GM10248 (cell line): ENCODE results near the gene PRDM16.

ENCODE experiments used
- CTCF ChIA-PET: fragments of 300-600 bp; sonication (Branson Sonifier 250); formaldehyde crosslinking; extraction: SDS; loops from one replicate; lab custom pipeline; 2021; ENCODE audit warnings: antibody characterized with exemption; lab: Yijun Ruan, JAX
- POLR2A ChIA-PET: fragments of 350-650 bp; sonication (Branson Sonifier 250); formaldehyde crosslinking; extraction: SDS; loops from one replicate; lab custom pipeline; 2020; ENCODE audit warnings: antibody characterized with exemption; lab: Yijun Ruan, JAX
- DNase-seq: peaks from one replicate; pipeline ENCODE4 v3.0.0; 2012; ENCODE audit errors: extremely low spot score
- CTCF ChIP-seq: IDR thresholded peaks from 2 replicates; pipeline ENCODE4 v1.5.1; 2012; ENCODE audit warnings: mild to moderate bottlenecking, low read depth; ENCODE audit errors: extremely low read depth, missing control alignments, control extremely low read depth

Gene PRDM16

DNA sequence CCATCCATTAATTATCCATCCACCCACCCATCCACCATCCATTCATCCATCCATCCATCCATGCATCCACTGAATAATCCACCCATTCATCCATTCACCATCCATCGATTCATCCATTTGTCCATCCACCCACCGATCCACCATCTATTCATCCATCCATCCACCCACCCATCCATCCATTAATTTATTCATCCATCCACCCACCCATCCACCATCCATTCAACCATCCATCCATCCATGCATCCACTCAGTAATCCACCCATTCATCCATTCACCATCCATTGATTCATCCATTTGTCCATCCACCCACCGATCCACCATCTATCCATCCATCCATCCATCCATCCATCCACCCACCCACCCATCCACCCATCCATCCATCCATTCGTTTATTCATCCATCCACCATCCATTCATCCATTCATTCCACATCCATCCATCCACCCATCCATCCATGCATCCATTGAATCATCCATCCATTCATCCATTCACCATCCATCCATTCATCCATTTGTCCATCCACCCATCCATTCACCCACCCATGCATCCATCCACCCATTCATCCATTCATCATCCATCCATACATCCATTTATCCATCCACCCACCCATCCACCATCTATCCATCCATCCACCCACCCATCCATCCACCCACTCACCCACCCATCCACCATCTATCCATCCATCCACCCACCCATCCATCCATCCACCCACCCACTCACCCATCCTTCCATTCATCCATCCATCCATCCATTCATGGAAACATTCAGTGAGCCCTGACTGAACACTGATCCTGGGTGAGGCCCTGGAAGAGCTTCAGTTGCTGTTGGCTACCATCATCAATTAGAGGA, 302.1 kb downstream of the PRDM16 start:
- POLR2A ChIA-PET = no interaction called here
- no peak for TF ChIP-seq CTCF

GRCh38 chr1:3372317-3372716, 303.3 kb downstream of the PRDM16 start:
- ChIA-PET CTCF (interaction anchor here (0.7 kb wide), 1 partner anchor 25 kb away, joined by 3 read pairs; no protein-coding TSS in a partner anchor), POLR2A (no interaction called here)
- DNase-seq = no peak
- TF ChIP-seq CTCF = no peak

More for the DNA sequence above, 302.1 kb downstream of the PRDM16 start:
- CTCF ChIA-PET = no interaction called here
- no peak for DNase-seq

DNA sequence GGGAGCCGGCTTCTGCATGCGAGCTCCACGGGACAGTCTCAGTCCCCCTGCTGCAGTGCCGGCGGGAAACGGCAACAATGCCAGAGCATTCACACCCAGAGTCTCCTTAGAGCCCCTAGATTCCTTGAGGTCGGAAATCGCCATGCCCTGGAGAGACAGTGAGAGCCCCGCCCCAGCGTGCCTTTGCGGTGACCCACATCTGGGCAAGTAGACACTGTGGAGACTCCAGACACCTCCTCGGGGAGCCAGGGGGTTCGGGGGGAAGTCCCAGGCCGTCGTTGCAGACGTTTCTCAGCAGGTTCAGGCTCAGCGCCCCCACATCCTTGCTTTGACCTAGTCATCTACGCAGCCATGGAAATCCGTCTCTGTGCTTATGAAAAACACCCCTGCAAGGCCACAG, 304.2 kb downstream of the PRDM16 start:
- POLR2A ChIA-PET = no interaction called here
- no peak for DNase-seq
- TF ChIP-seq CTCF = no peak
- CTCF ChIA-PET = no interaction called here

DNA sequence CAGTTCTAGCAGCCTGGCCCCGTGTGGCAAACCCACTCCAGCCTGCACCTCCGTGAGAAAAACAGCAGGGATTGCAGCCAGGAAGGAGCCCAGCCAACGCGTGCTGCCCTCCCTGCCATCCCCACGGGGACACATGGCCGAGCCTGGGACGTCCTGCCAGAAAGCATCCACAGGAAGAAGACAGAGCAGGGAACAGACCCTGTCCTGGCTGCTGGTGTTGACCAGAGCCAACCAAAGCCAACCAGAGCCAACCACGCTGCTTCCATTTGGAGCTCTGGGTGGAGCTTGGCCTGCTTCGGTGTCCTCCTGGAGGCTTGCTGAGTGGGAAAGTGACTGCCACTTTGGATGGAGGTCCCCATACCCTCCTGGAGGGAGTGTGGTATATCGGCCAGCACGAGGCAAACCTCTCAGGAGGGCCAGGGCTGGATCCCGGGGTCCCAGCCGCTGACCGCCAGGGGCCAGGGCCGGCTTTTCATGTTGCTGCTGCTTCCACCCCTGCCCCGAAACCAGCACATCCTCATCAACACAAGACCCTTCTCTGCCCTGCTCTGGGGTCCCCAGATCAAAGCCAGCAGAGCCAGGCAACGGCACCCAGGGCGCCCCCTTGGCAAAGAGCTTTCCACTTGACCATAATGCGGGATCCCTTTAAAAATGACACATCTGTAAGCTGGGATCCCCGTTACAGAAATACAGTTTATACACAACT, 304.9 kb downstream of the PRDM16 start:
- ChIA-PET CTCF (no interaction called here), POLR2A (no interaction called here)
- TF ChIP-seq CTCF = no peak
- no peak for DNase-seq

DNA sequence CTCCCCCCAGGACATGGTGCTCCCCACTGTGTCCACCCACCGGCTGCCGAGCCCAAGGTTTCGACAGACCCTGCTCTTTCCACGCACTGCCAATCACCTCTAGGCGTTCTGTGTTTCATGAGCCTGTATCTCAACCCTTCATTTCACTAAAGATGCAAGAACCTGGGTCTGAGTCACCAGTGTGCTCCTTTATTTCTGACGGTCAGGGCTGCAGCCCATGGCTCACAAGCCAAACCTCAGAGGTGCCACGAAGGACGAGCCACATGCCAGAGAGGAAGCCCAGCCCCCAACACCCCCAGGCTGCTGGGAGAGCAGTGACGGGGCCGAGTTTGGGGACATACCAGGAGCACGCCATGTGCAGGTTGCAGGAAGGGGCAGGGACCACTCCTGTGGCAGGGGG, 306.2 kb downstream of the PRDM16 start:
- TF ChIP-seq CTCF = no peak
- no peak for DNase-seq
- ChIA-PET CTCF (no interaction called here), POLR2A (no interaction called here)

GRCh38 chr1:3377166-3377565, 308.2 kb downstream of the PRDM16 start:
- CTCF ChIA-PET = interaction anchor here (1.4 kb wide), 1 partner anchor 10 kb away, joined by 3 read pairs; no protein-coding TSS in a partner anchor
- no peak for DNase-seq
- TF ChIP-seq CTCF = no peak
- POLR2A ChIA-PET = no interaction called here
